K562 (cell line): ENCODE data around the gene ADIPOR1. TPM values are rescaled to one million over a fixed set of nuclear protein-coding genes. Genes with fewer than 3 reads are reported as not detected.

Experiments used
- ARID3A ChIP-seq: IDR thresholded peaks from 2 replicates; pipeline ENCODE4 v1.6.1; 2012; ENCODE audit warnings: low read depth, low read length, improper control_type of control experiment, borderline replicate concordance
- DPF2 ChIP-seq: fragments of 450-650 bp; IDR thresholded peaks from 2 replicates; pipeline ENCODE4 v1.6.1; 2016
- GATAD2B ChIP-seq: fragments of 450-650 bp; IDR thresholded peaks from 2 replicates; pipeline ENCODE4 v1.6.1; 2017; ENCODE audit warnings: mild to moderate bottlenecking, borderline replicate concordance
- GTF3C2 ChIP-seq: IDR thresholded peaks from 3 replicates; pipeline ENCODE4 v1.6.1; 2011; ENCODE audit warnings: borderline replicate concordance, mild to moderate bottlenecking, moderate library complexity; ENCODE audit not compliant: insufficient read length; ENCODE audit errors: extremely low read depth
- HNRNPK ChIP-seq: fragments of 200-400 bp; formaldehyde crosslinking; IDR thresholded peaks from one replicate; pipeline ENCODE4 v1.6.1; 2018; ENCODE audit warnings: mild to moderate bottlenecking, low read depth, low read length; ENCODE audit not compliant: poor library complexity, severe bottlenecking
- ILK ChIP-seq: fragments of 450-650 bp; IDR thresholded peaks from 2 replicates; pipeline ENCODE4 v1.6.1; 2016; ENCODE audit warnings: missing genetic modification characterization, low read depth, mild to moderate bottlenecking, missing compliant biosample characterization, moderate library complexity, borderline replicate concordance
- LEF1 ChIP-seq: fragments of 450-650 bp; IDR thresholded peaks from 2 replicates; pipeline ENCODE4 v1.6.1; 2016; ENCODE audit warnings: mild to moderate bottlenecking
- MAZ ChIP-seq, 2 experiments: fragments of 450-650 bp in 1 of 2; sonication (generic) in 1 of 2; formaldehyde crosslinking; IDR thresholded peaks in 1 of 2; conservative IDR thresholded peaks in 1 of 2; 2 replicates each; pipeline versions ENCODE4 v1.4.0 to v1.5.0; 2020; ENCODE audit warnings: mild to moderate bottlenecking in 1 of 2, missing genetic modification reagents in 1 of 2
- MLX ChIP-seq, 2 experiments: fragments of 450-650 bp in 1 of 2; sonication (generic) in 1 of 2; formaldehyde crosslinking; conservative IDR thresholded peaks; 2 replicates each; pipeline versions ENCODE4 v1.4.0 to v1.8.1; 2020 to 2022; ENCODE audit warnings: mild to moderate bottlenecking in 1 of 2, missing genetic modification reagents in 1 of 2
- NCOA1 ChIP-seq: fragments of 450-650 bp; IDR thresholded peaks from 2 replicates; pipeline ENCODE4 v1.6.1; 2016; ENCODE audit warnings: low read depth
- NR2F6 ChIP-seq: fragments of 450-650 bp; formaldehyde crosslinking; IDR thresholded peaks from 2 replicates; pipeline ENCODE4 v1.4.0; 2020; ENCODE audit warnings: mild to moderate bottlenecking
- PHB2 ChIP-seq: fragments of 450-650 bp; IDR thresholded peaks from 2 replicates; pipeline ENCODE4 v1.6.1; 2017; ENCODE audit warnings: low read depth
- RFX5 ChIP-seq: IDR thresholded peaks from 2 replicates; pipeline ENCODE4 v1.6.1; 2011; ENCODE audit warnings: low read depth, mild to moderate bottlenecking, improper control_type of control experiment, low read length
- SAFB ChIP-seq: fragments of 200-400 bp; formaldehyde crosslinking; IDR thresholded peaks from 2 replicates; pipeline ENCODE4 v1.6.1; 2017; ENCODE audit warnings: low read depth, low read length, borderline replicate concordance
- ZBTB49 ChIP-seq: sonication (generic); formaldehyde crosslinking; IDR thresholded peaks from 2 replicates; pipeline ENCODE4 v1.8.0; 2022; ENCODE audit warnings: missing genetic modification reagents, mild to moderate bottlenecking, borderline replicate concordance
- ZC3H4 ChIP-seq: sonication (generic); formaldehyde crosslinking; IDR thresholded peaks from 2 replicates; pipeline ENCODE4 v1.9.0; 2021; ENCODE audit warnings: missing genetic modification reagents, borderline replicate concordance
- ZKSCAN3 ChIP-seq: fragments of 250-450 bp; sonication (Bioruptor Pico); IDR thresholded peaks from 2 replicates; pipeline ENCODE4 v1.4.0; 2020
- ZNF311 ChIP-seq: fragments of 250-450 bp; sonication (Bioruptor Pico); IDR thresholded peaks from 2 replicates; pipeline ENCODE4 v1.4.0; 2020; ENCODE audit warnings: mild to moderate bottlenecking, moderate library complexity
- ZNF408 ChIP-seq: fragments of 250-450 bp; sonication (Bioruptor Pico); IDR thresholded peaks from 2 replicates; pipeline ENCODE4 v1.4.0; 2020; ENCODE audit warnings: low read depth, mild to moderate bottlenecking, moderate library complexity
- polyA plus RNA-seq, 8 experiments: library from polyadenylated mRNA; depleted of rRNA in 4 of 8; stranded (reverse) in 5 of 8; unstranded in 3 of 8; fragments of >200 nt; fragmentation: Nextera tagmentation in 2 of 8; fragmentation: Illumina TruSeq in 1 of 8; extraction: Ambion mirVana in 2 of 8; extraction: Trizol in 1 of 8; gene quantifications; 2 replicates each; pipeline versions ENCODE4 v1.2.1 to v1.2.3, GENCODE V29; 2011 to 2014; ENCODE audit warnings: inconsistent platforms in 1 of 8, missing spikeins in 1 of 8
- total RNA-seq, 7 experiments: library from RNA; depleted of rRNA in 6 of 7; stranded (reverse); fragments of >200 nt in 6 of 7; fragmentation: Illumina TruSeq in 2 of 7; extraction: Trizol in 2 of 7; gene quantifications; 2 replicates each; pipeline versions ENCODE4 v1.2.1 to v1.2.3, GENCODE V29; 2011 to 2021; ENCODE audit warnings: low replicate concordance in 1 of 7

The ADIPOR1 gene
- total and polyA plus RNA-seq, 9 of the 15 experiments (the other 6 are each of a cell fraction or from before 2014, with no cell fraction given) = 29.0 to 217 (median 100) TPM

- no peak for TF ChIP-seq MLX (CRISPR knock-in tag; conservative IDR thresholded peaks at IDR 0.05)
- TF ChIP-seq PHB2 = no peak
- TF ChIP-seq ZNF311 (CRISPR knock-in tag) = no peak
- TF ChIP-seq RFX5 = no peak
- peak; percentile 84 for TF ChIP-seq LEF1
- 0 out of 2 replicates have a peak, but pooled peaks have one; percentile 41 for TF ChIP-seq ILK (tag)
- TF ChIP-seq ZNF408 (CRISPR knock-in tag) = no peak
- no peak for TF ChIP-seq ZKSCAN3 (CRISPR knock-in tag)
- peak; percentile 89 for TF ChIP-seq GATAD2B
- no peak; the same call in 1 of the 2 replicates for TF ChIP-seq ZC3H4 (CRISPR knock-in tag)
- TF ChIP-seq MAZ (CRISPR knock-in tag; conservative IDR thresholded peaks at IDR 0.05 in 1 of 2, IDR thresholded peaks at IDR 0.05 in 1 of 2) = peak; percentile 97 to 98
- TF ChIP-seq HNRNPK = no peak
- TF ChIP-seq NCOA1 = no peak
- TF ChIP-seq GTF3C2 = no peak
- peak; percentile 47; the same call in 1 of the 2 replicates for TF ChIP-seq DPF2
- TF ChIP-seq ZBTB49 (CRISPR knock-in tag) = no peak
- TF ChIP-seq NR2F6 (CRISPR knock-in tag) = 0 out of 2 replicates have a peak, but pooled peaks have one; percentile 12
- no peak for TF ChIP-seq ARID3A
- no peak for TF ChIP-seq SAFB
Observed at GRCh38 chr1:202926581-202927491, 31.3 kb downstream of the ADIPOR1 start, which contains the start of gene KLHL12 (continued).
